PFSK-1 (cell line): Measurements from ENCODE around the gene PLA2G4E.

Experiments used
- POLR2AphosphoS5 ChIP-seq: IDR thresholded peaks from 2 replicates; pipeline ENCODE4 v1.6.1; 2012; ENCODE audit warnings: low read depth, mild to moderate bottlenecking, control low read depth, low read length, moderate library complexity
- SIN3A ChIP-seq: IDR thresholded peaks from 2 replicates; pipeline ENCODE4 v1.6.1; 2012; ENCODE audit warnings: mild to moderate bottlenecking, low read length, moderate library complexity, borderline replicate concordance; ENCODE audit not compliant: insufficient read depth

DNA sequence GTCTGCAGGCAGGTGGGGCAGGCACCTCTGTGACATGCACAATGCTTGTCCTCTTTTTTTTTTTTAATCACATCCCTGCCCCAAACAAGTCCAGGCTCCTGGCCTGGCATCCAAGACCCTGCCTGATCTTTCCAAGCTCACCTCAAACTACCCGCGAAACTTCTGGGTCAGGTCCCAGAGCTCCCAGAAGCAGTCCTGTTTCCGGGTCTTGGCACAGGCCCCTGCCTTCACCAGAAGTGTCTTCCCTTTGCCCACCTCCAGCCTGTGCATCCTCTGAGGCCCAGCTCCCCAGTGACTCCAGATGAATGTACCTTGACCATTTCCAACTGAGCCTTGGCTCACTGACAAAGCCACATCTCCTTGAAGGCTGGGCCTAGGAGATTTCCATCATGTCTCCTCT is 23.0 kb downstream of the PLA2G4E start:
- TF ChIP-seq POLR2AphosphoS5 (no peak), SIN3A (no peak)
